ENCODE results near the gene RBMS3.
A peak's percentile ranks its signal among the peaks of the same experiment; 100 is the strongest.
"Not testable (repeated sequence)": the region's sequence is repeated elsewhere in the genome, so short reads cannot be mapped to it uniquely, and the experiment has no call there.

RBMS3 gene

GRCh38 chr3:30048431-30048830 lies 767.6 kb downstream of the RBMS3 start:
- Histone ChIP-seq H3K27ac (ENCODE audit: low read length) (no peak overlapping the region), H3K4me1 (ENCODE audit: control insufficient read depth, insufficient read depth, low read length) (peaks cover 2% of the 10 kb centered on the region; the same call in 1 of the 2 replicates), H3K9me3 (ENCODE audit: control insufficient read depth, insufficient read depth, low read length) (no peaks in the 10 kb centered on the region; the same call in 1 of the 2 replicates), H3K4me3 (ENCODE audit: low read length) (no peak overlapping the region), H3K27me3 (ENCODE audit: control insufficient read depth, insufficient read depth, low read length) (no peaks in the 10 kb centered on the region), H3K36me3 (ENCODE audit: control insufficient read depth, insufficient read depth, low read length) (no peaks in the 10 kb centered on the region)
- no CpG with 5 or more reads among the region's 3 CpGs for WGBS (ENCODE audit: insufficient coverage, insufficient read length)
- no peak for DNase-seq (ENCODE audit: low read depth, low spot score)

- H3K4me3 ChIP-seq (ENCODE audit: low read length); H3K27me3 ChIP-seq (ENCODE audit: control insufficient read depth, insufficient read depth, low read length); H3K27ac ChIP-seq (ENCODE audit: low read length); H3K9me3 ChIP-seq (ENCODE audit: control insufficient read depth, insufficient read depth, low read length); H3K36me3 ChIP-seq (ENCODE audit: control insufficient read depth, insufficient read depth, low read length); DNase-seq (ENCODE audit: low read depth, low spot score); H3K4me1 ChIP-seq (ENCODE audit: control insufficient read depth, insufficient read depth, low read length): not testable (repeated sequence)
- no CpG with 5 or more reads among the region's 9 CpGs for WGBS (ENCODE audit: insufficient coverage, insufficient read length)
Observed at GRCh38 chr3:30050116-30050515, 769.2 kb downstream of the RBMS3 start.

- Histone ChIP-seq H3K36me3 (ENCODE audit: control insufficient read depth, insufficient read depth, low read length) (no peaks in the 10 kb centered on the region), H3K27me3 (ENCODE audit: control insufficient read depth, insufficient read depth, low read length) (no peaks in the 10 kb centered on the region), H3K4me1 (ENCODE audit: control insufficient read depth, insufficient read depth, low read length) (no peaks in the 10 kb centered on the region), H3K9me3 (ENCODE audit: control insufficient read depth, insufficient read depth, low read length) (no peaks in the 10 kb centered on the region), H3K4me3 (ENCODE audit: low read length) (no peak overlapping the region), H3K27ac (ENCODE audit: low read length) (no peak overlapping the region)
- peak; percentile 22 for DNase-seq (ENCODE audit: low read depth, low spot score)
Observed at GRCh38 chr3:30059240-30059639, 778.4 kb downstream of the RBMS3 start.

Measured in iPS DF 6.9 (cell line).